ENCODE results near the gene MYOM3.

The MYOM3 gene

DNA sequence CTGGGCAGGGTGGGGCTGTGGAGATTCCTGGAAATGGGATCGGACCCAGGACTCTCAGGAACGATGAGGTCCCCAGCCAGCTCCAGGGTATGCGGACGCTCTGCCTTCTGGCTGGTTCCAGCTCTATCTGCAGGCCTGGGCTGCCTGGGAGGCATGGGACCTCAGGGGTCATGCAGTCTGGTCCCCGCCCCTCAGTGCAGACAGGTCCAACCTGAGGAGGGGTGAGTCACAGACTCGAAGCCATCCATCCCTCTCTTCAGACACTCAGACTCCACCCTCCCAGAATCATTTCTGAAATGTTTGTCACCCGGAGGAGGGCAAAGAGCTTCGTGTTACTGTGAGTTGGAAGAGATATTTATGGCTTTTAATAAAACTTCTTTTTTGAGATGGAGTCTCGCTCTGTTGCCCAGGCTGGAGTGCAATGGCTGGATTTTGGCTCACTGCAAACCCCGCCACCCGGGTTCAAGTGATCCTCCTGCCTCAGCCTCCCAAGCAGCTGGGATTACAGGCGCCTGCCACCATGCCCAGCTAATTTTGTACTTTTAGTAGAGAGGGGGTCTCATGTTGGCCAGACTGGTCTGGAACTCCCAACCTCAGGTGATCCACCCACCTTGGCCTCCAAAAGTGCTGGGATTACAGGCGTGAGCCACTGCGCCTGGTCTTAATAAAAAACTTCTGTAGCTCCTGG, 5.9 kb upstream of the MYOM3 start:
- no peak for DNase-seq (ENCODE audit: extremely low read depth in 1 of 2, low read depth in 1 of 2)

DNA sequence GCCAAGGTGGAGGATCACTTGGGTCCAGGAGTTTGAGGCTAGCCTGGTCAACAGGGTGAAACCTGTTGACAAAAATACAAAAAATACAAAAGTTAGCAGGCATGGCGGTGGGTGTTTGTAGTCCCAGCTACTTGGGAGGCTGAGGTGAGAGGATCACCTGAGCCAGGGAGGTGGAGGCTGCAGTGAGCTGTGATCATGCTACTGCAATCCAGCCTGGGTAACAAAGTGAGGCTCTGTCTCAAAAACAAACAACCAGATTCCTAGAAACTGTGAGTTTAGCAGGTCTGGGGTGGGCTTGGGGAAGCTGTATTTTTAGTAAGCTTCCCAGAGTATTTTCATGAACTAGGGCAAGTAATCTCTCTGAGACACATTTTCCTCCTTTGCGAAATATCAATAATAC, 5.2 kb upstream of the MYOM3 start:
- no peak for DNase-seq (ENCODE audit: extremely low read depth in 1 of 2, low read depth in 1 of 2)

DNA sequence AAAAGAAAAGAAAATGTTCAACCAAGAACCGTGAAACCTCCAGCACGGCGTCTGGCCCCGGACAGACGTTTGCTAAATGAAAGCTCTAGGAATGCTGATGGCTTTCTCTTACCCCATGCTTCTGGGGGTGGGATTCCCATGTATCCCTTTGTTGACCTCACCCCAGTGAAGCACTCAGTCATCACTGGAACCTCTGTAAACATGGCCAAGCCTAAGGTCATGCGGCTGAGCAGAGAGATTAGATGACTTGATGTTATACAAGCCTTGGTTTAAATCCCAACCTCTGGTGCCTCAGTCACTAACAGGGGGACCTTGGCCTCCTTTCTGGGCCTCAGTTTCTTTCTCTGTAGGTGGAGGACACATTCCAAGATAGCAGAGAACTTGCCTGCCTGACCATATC, 2.8 kb upstream of the MYOM3 start:
- no peak for DNase-seq (ENCODE audit: extremely low read depth in 1 of 2, low read depth in 1 of 2)

DNA sequence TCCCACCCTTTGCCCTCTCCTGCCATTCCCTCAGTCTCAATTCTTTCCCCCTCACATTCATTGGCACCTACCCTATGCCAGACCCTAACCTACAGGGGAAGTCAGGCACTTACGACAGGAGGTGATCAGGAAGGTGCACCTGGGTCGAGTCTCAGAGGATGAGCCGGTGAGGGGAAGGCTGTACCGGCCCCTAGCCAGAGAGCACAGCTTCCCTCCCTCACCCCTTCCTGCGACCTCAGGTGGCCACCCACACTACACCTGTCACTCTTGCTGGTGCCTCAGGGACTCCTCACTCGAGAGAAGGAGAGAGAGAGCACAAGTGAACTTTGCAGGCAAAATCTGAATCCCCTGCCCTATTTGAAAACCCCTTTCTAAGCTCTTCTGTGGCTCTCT, 1.7 kb upstream of the MYOM3 start:
- no peak for DNase-seq (ENCODE audit: extremely low read depth in 1 of 2, low read depth in 1 of 2)

DNA sequence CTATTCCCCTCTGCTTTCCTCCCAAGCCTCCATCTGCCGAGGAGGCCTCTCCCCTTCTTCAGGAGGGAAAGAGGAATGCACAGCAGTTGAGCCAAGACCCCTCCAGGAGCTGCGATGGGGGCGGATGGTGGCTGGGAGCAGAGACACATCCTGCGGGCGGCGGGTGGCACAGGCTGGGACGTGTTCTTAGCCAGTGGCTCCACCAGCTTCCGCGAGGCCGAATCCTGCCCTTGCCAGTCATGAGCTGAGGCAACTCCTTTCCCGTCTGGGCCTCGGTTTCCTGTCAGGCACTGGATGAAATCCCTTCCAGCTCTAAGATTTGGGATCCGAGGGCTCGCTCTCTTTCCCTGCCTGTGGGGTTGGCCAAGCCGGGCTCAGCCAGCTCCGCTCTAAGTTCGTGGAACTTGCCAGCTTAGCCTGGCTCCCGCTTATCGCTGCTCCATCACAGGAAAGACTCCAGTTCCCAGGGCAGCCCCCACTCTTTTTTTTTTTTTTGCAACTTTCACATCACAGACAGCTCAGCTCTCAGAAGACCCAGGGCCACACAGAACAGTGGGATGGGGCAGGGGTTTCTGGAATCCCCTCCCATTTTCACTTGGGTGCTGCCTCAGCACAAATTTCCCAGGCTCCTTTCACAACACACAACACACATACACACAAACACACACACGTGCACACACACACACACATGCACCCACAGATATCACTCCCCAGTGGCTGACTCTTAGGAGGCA, 506 bp downstream of the MYOM3 start:
- DNase-seq (ENCODE audit: extremely low read depth in 1 of 2, low read depth in 1 of 2) = no peak

DNA sequence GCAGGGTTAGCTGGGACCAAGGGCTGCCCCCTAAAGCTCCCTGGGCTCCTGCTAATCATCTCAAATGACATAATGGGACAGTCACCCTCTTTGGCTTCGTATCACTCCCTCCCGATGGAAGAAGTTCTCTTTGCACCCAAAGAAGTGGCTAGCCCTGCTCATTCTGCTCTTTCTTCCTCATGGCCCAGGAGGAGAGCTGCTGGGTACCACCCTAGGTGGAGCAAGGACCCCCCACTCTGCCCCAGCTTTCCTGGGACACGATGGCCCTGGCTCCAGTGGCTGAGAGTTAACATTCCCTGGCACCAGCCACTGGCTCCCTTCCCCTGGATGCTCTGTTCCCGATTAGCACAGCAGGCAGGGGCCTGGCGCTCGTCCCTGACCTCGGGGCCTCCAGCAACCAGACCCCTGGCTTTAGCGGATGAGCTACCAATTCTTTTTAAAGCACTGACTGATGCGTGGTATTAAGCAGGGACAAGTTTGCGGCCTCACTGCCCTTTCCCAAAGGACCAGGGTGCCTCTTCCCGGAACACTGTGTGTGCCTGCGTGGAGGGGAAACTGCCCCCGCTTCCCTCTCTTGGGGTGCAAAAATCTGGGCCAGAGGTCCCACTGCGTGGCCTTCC, 1.2 kb downstream of the MYOM3 start:
- no peak for DNase-seq (ENCODE audit: extremely low read depth in 1 of 2, low read depth in 1 of 2)

DNA sequence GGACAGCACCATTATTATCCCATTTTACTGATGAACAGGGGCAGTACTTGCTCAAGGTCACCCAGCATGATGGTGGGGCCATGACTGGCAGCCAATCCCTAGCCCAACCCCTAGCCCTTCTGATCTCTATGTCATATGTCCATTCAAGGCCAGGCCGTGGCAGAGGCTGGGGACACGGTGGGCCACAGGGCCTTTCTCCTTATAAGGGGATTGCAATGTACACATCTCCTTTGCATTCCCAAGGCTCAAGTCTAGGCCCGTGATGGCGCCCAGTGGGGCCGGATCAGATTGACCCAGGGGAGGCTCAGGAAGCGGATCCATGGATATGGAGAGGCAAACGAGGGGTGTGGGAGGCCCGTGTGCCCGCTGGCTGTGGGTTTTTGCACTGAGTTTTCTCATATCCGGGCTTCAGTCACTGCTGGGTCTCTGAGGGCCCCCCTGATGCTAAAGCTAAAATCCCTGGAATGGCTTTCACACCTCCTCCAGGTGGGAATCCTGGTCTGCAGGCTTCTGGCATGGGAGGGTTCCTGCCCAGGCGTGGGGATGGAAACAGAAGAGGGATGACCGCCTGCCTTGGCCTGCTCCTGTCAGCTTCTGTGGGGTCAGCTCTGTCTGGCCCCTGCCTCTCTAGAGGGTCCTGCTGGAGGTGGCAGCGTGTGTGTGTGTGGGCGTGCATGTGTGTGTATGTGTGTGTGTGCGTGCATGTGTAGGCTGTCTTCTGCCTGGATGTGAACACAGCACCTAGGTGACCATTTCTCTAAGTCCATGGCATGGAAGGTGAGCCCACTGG, 2.1 kb downstream of the MYOM3 start:
- no peak for DNase-seq (ENCODE audit: extremely low read depth in 1 of 2, low read depth in 1 of 2)

DNA sequence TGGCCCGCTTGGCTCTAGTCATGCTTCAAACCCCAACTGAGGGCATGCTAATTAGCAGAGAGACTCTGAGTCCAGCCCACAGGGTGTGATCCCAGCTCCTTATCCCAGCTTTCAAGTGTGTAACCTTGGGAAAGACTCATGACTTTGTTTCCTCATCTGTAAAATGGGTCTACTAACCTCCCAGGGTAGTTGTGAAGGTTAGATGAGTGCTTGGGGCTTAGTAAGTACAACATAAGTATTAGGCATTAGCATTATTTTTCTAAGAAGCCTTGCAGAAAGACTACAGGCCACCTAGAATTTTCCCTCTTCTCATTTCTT, 2.8 kb downstream of the MYOM3 start:
- no peak for DNase-seq (ENCODE audit: extremely low read depth in 1 of 2, low read depth in 1 of 2)

DNA sequence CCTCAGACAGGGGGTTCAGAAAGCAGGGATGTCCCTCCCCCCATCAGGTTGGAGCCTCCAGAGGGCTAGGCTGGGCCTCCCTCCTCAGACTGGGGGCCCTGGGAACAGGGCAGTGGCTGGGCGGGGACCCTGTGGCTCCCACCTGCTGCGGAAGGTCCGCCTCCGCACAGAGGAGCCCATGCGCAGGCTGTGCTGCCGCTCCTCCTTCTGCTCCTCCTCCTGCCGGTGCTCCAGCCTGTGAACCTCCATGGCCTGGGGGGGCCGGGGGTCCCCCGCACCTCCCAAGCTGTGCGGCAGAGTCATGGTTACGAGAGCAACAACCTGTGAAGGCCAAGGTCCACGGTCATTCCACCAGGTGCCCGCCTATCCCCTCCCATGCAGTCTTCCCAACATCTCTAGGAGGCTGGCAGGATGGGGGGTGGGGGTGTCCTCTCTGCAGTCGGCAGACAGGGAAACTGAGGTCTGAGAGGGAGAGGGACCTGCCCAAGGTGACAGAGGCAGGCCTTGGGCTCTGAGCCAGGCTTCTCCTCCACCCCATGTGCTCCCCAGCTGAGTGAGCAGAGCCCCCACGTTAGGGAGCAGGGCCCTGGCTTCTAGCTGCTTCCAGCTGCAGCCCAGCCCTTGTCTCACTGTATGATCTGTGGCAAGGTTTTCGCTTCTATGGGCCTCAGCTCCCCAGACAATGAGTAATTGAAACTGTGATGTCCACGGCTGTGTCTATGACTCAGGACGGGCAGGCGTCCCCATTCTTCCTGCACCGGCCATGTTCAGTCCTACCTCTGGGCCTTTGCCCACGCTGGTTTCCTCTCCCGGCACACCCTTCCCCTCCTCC, 3.4 kb downstream of the MYOM3 start:
- DNase-seq (ENCODE audit: extremely low read depth in 1 of 2, low read depth in 1 of 2) = no peak

DNA sequence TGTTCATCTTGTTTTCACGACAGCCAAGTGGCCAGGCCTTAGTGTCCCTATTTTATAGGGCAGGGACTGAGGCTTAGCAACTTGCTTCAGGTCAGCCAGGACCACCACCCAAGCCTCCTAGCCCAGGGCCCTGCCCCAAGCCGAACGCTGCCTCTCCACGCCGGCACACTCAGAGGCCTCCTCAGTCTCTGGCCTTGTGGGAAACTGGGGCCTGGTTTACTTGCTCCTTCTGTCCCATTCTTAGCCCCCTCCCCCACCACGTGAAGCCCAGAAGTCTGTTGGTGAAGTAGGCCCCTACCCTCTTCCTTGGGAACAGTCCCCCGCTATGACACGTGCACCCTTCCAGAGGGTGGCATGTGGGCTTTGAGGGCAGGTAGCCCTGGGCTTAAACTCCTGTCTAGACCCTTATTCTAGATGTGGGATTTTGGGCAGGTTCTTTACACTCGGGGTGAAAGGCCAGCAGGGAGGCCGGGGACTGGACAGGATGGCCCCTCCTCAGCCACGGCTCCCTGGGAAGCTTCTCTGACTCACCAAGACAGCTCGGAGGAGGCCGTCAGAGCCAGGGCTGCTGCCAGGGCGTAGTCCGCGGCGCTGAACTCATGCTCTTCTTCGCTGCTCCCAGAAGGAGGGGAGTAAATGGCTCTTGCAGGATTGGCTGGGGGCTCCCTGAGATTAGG, 4.3 kb downstream of the MYOM3 start:
- no peak for DNase-seq (ENCODE audit: extremely low read depth in 1 of 2, low read depth in 1 of 2)

DNA sequence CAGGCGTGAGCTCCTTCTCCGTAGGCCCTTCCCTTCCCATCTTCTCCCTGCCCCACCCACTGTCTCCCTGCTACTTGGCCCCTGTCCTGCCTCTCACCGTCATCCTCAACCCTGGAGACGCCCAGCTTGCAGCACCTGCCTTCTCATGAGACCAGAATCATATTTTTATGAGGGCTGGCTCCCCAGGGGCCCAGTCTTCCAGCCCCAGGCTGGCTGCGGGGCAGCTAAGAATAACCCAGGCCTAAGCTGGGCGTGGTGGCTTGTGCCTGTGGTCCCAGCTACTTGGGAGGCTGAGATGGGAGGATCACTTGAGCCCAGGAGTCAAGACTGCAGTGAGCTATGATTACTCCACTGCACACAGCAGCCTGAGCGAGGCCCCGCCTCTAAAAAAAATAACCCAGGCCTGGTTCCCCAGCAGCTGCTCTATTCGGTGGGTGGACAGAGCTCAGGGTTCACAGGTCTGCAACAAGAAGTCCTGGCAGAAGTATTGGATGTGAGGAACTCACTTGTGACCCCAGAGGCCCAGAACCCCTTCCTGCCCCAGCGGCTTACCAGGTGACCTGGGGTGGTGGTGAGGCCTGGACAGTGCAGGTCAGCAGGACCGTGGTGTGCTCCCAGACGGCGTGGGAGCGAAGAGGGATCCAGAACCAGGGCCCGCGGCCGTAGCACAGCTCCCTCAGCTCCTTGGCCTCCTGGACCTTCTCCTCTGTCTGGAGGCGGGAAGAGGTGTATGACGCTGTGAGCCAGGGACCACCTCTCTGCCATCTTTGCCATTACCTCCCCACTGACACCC, 6.4 kb downstream of the MYOM3 start:
- no peak for DNase-seq (ENCODE audit: extremely low read depth in 1 of 2, low read depth in 1 of 2)

DNA sequence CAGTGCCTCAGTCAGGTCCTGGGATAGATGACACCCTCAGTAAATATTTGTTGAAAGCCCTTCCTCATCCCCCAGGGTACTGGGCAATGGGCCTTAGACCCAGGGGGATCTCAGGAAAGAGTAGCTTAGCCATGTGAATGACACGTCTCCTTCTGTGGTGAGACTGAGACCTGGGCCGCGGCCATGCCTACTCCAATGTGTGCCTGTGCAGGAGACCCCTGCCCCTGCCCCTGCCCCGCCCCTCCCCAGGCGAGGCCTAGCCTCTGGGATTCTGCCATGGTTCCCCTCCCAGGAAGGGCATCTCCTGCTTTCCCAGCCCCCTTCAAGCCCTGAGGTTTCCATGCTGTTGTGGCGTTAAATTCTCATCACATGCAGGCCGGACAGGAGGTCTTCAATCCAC, 7.1 kb downstream of the MYOM3 start:
- DNase-seq (ENCODE audit: extremely low read depth in 1 of 2, low read depth in 1 of 2) = no peak

DNA sequence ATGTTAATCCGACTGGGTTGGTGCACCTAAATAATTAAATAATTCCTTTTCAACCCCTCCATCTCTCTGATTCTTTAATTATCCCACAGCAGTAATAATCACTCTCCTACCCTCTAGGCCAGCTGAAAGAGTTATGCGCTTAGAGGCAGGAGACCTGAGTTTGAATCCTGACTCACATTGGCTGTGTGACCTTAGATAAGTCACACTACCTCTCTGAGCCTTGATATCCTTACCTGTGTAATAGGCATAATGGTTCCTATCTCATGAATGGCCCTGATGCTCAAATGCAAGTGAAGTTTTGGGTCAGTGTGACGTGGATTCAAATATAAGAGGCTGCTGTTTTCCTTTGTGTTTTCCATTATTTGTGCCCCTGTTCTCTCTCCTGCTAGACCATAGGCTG, 8.1 kb downstream of the MYOM3 start:
- DNase-seq (ENCODE audit: extremely low read depth in 1 of 2, low read depth in 1 of 2) = no peak

DNA sequence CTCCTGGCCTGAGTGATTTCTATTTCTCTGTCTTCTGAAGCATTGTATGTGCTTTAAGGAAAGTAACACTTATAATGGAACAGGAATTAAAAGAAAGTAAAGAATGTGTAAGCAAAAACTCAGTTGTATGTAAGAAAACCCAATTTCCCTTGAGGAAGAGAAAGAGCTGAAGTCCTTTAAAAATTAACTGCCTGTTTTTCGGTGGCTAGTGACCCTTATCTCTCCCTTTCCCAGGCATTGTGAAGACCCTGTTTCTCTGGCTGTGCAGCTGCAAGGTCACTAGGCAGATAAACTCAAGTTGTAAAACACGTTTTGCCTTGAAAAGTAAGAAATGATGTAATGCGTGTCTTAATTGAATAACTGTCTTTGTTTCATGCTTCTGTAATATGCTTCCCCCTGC, 8.5 kb downstream of the MYOM3 start:
- DNase-seq (ENCODE audit: extremely low read depth in 1 of 2, low read depth in 1 of 2) = no peak

DNA sequence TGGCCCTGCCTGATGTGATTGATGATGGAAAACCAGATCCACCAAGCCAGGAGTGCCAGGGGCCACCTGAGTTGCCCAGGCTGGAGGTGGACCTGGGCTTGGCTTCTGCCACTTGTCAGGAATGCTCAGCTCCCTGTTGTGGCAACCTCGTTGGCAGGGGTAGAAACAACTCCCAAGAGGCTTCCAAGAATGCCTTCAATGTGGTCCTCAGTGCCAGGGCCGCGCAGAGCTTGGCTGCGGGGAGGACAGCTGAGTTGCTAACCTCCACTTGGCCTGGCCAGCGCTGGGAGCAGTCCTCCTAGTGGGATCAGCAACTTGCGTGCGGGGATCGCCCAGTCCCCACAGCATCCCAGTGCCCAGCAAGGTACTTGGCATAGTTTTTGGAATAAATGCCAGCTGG, 9.0 kb downstream of the MYOM3 start:
- no peak for DNase-seq (ENCODE audit: extremely low read depth in 1 of 2, low read depth in 1 of 2)

DNA sequence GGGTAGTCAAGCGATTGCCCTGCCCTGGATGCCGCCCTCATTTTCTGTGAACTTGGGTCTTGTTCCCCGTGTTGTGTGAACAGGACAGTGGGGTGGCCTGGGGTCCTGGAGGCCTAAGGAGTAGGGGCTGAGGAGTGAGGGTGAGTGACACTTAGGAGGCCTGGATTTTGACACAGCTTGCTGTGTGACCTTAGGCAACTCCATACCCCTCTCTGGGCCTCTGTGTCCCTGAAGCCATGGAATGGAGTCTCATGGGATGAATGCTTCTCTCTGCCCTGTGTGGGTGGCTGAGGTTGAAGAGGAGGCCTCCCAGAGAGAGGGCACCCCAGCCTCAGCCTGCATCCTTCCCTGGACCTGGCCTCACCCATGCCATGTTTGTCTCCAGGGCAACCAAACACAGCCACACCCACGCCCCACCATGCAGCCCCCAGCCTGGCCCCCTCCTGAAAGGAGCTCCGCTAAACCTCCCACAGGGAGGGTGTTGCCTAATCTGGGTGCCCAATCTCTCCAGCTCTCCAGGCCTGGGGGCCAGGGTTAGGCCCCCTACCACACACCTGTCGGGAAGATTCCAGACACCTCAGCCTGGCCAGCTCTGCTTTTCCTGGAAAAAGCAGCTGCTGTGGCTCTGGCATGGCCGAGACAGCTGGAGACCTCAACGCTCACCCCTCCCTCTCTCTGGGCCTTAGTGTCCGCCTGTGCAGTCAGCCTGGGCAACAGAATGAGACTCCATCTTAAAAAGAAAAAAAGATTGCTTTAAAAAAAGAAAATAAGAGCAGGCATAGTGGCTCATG, 9.9 kb downstream of the MYOM3 start:
- DNase-seq (ENCODE audit: extremely low read depth in 1 of 2, low read depth in 1 of 2) = no peak

DNA sequence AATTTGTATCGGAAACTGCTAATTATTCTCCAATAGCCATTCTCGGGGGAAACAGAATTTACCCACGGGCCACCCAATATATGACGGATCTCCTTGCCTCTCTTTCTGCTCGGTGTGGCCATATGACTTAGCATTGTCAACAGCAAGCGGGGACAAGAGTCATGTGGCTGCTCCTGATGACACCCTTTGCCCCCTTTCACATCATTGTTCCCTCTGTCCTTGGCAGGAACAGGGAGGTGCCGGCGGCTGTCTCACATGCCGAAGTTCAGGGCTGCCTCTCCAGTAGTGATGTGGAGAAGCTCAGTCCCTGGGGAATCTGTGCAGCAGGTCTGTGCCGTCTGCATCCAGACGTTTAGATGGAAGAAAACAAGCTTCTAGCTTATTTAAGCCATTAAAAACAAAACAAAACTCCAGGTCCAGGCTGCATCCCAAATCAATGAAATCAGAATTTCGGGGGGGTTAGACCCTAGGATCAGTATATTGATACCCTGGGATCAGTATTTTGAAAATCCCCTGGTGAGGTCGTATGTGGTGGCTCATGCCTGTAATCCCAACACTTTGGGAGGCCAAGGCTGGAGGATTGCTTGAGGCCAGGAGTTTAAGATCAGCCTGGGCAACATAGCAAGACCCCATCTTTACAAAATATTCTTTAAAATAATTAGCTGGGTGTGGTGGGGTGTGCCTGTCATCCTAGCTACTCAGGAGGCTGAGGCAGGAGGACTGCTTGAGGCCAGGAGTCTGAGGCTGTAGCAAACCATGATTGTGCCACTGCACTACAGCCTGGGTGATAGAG, 10.8 kb downstream of the MYOM3 start:
- no peak for DNase-seq (ENCODE audit: extremely low read depth in 1 of 2, low read depth in 1 of 2)

Measured in activated CD8-positive, alpha-beta memory T cell treated with anti-CD3 and anti-CD28 coated beads for 1 hour (primary cell).